Measurements from ENCODE around the gene TTLL5. TPM values are rescaled to one million over a fixed set of nuclear protein-coding genes. Genes with fewer than 3 reads are reported as not detected.

Gene TTLL5
- total and polyA plus RNA-seq, 2 donors: 16.1 to 46.4 TPM

GRCh38 chr14:75720116-75720515, 59.1 kb downstream of the TTLL5 start:
- Histone ChIP-seq H3K27ac (ENCODE audit: low read depth) (no peak overlapping the region), H3K36me3 (ENCODE audit: insufficient read depth) (no peaks in the 10 kb centered on the region), H3K4me1 (ENCODE audit: insufficient read depth) (no peaks in the 10 kb centered on the region), H3K4me3 (ENCODE audit: low read depth, low read length) (no peak overlapping the region)
- 81% methylated on average over 2 of the region's 2 CpGs for WGBS
- DNase-seq (ENCODE audit: extremely low spot score): no peak

- Histone ChIP-seq H3K36me3 (ENCODE audit: insufficient read depth) (no peaks in the 10 kb centered on the region), H3K4me3 (ENCODE audit: low read depth, low read length) (no peak overlapping the region), H3K4me1 (ENCODE audit: insufficient read depth) (no peaks in the 10 kb centered on the region), H3K27ac (ENCODE audit: low read depth) (no peak overlapping the region)
- WGBS: 26% methylated on average over 4 of the region's 4 CpGs
- DNase-seq (ENCODE audit: extremely low spot score): no peak
Measured at GRCh38 chr14:75720842-75721498, 59.9 kb downstream of the TTLL5 start.

- Histone ChIP-seq H3K36me3 (ENCODE audit: insufficient read depth) (no peaks in the 10 kb centered on the region), H3K27ac (ENCODE audit: low read depth) (peak overlapping the region; percentile 6), H3K4me1 (ENCODE audit: insufficient read depth) (no peaks in the 10 kb centered on the region), H3K4me3 (ENCODE audit: low read depth, low read length) (no peak overlapping the region)
- 34% methylated on average over 1 of the region's 1 CpG for WGBS
- DNase-seq (ENCODE audit: extremely low spot score): no peak
Measured at GRCh38 chr14:75723716-75724115, 62.7 kb downstream of the TTLL5 start.

- H3K27ac ChIP-seq (ENCODE audit: low read depth): no peak overlapping the region
- H3K4me3 ChIP-seq (ENCODE audit: low read depth, low read length): no peak overlapping the region
- H3K4me1 ChIP-seq (ENCODE audit: insufficient read depth): no peaks in the 10 kb centered on the region
- H3K36me3 ChIP-seq (ENCODE audit: insufficient read depth): no peaks in the 10 kb centered on the region
- DNase-seq (ENCODE audit: extremely low spot score): no peak
- 80% methylated on average over 6 of the region's 6 CpGs for WGBS
Measured at GRCh38 chr14:75724414-75725204, 63.6 kb downstream of the TTLL5 start.

- H3K4me3 ChIP-seq (ENCODE audit: low read depth, low read length): no peak overlapping the region
- no peaks in the 10 kb centered on the region for H3K36me3 ChIP-seq (ENCODE audit: insufficient read depth)
- H3K4me1 ChIP-seq (ENCODE audit: insufficient read depth): no peaks in the 10 kb centered on the region
- H3K27ac ChIP-seq (ENCODE audit: low read depth): peak overlapping the region; percentile 29
- 49% methylated on average over 3 of the region's 3 CpGs for WGBS
- DNase-seq (ENCODE audit: extremely low spot score): no peak
Measured at GRCh38 chr14:75725481-75725880, 64.4 kb downstream of the TTLL5 start.

- DNase-seq (ENCODE audit: extremely low spot score): no peak
- Histone ChIP-seq H3K4me1 (ENCODE audit: insufficient read depth) (no peaks in the 10 kb centered on the region), H3K27ac (ENCODE audit: low read depth) (no peak overlapping the region), H3K4me3 (ENCODE audit: low read depth, low read length) (no peak overlapping the region), H3K36me3 (ENCODE audit: insufficient read depth) (no peaks in the 10 kb centered on the region)
- WGBS: 95% methylated on average over 1 of the region's 1 CpG
Measured at GRCh38 chr14:75726321-75726720, 65.3 kb downstream of the TTLL5 start.

- no peaks in the 10 kb centered on the region for H3K4me1 ChIP-seq (ENCODE audit: insufficient read depth)
- H3K27ac ChIP-seq (ENCODE audit: low read depth): no peak overlapping the region
- no peak overlapping the region for H3K4me3 ChIP-seq (ENCODE audit: low read depth, low read length)
- no peaks in the 10 kb centered on the region for H3K36me3 ChIP-seq (ENCODE audit: insufficient read depth)
- no peak for DNase-seq (ENCODE audit: extremely low spot score)
- WGBS: 97% methylated on average over 3 of the region's 3 CpGs
Measured at GRCh38 chr14:75727124-75727523, 66.1 kb downstream of the TTLL5 start.

- DNase-seq (ENCODE audit: extremely low spot score): no peak
- WGBS: 94% methylated on average over 3 of the region's 3 CpGs
- H3K4me1 ChIP-seq (ENCODE audit: insufficient read depth): no peaks in the 10 kb centered on the region
- H3K27ac ChIP-seq (ENCODE audit: low read depth): no peak overlapping the region
- no peaks in the 10 kb centered on the region for H3K36me3 ChIP-seq (ENCODE audit: insufficient read depth)
- no peak overlapping the region for H3K4me3 ChIP-seq (ENCODE audit: low read depth, low read length)
Measured at GRCh38 chr14:75732888-75733287, 71.8 kb downstream of the TTLL5 start.

GRCh38 chr14:75734854-75735253, 73.8 kb downstream of the TTLL5 start:
- 63% methylated on average over 3 of the region's 3 CpGs for WGBS
- DNase-seq (ENCODE audit: extremely low spot score): no peak
- Histone ChIP-seq H3K4me3 (ENCODE audit: low read depth, low read length) (no peak overlapping the region), H3K36me3 (ENCODE audit: insufficient read depth) (no peaks in the 10 kb centered on the region), H3K4me1 (ENCODE audit: insufficient read depth) (no peaks in the 10 kb centered on the region), H3K27ac (ENCODE audit: low read depth) (no peak overlapping the region)

- no peak overlapping the region for H3K27ac ChIP-seq (ENCODE audit: low read depth)
- no peak overlapping the region for H3K4me3 ChIP-seq (ENCODE audit: low read depth, low read length)
- no peaks in the 10 kb centered on the region for H3K4me1 ChIP-seq (ENCODE audit: insufficient read depth)
- no peaks in the 10 kb centered on the region for H3K36me3 ChIP-seq (ENCODE audit: insufficient read depth)
- DNase-seq (ENCODE audit: extremely low spot score): no peak
Measured at GRCh38 chr14:75736845-75737485, 75.9 kb downstream of the TTLL5 start.

- DNase-seq (ENCODE audit: extremely low spot score): no peak
- no peaks in the 10 kb centered on the region for H3K4me1 ChIP-seq (ENCODE audit: insufficient read depth)
- H3K27ac ChIP-seq (ENCODE audit: low read depth): no peak overlapping the region
- H3K4me3 ChIP-seq (ENCODE audit: low read depth, low read length): no peak overlapping the region
- no peaks in the 10 kb centered on the region for H3K36me3 ChIP-seq (ENCODE audit: insufficient read depth)
- WGBS: 79% methylated on average over 3 of the region's 3 CpGs
Measured at GRCh38 chr14:75738192-75738591, 77.1 kb downstream of the TTLL5 start.

- Histone ChIP-seq H3K4me3 (ENCODE audit: low read depth, low read length) (no peak overlapping the region), H3K4me1 (ENCODE audit: insufficient read depth) (no peaks in the 10 kb centered on the region), H3K36me3 (ENCODE audit: insufficient read depth) (peaks cover under 1% of the 10 kb centered on the region), H3K27ac (ENCODE audit: low read depth) (no peak overlapping the region)
- WGBS: 70% methylated on average over 2 of the region's 2 CpGs
- no peak for DNase-seq (ENCODE audit: extremely low spot score)
Measured at GRCh38 chr14:75742867-75743266, 81.8 kb downstream of the TTLL5 start.

GRCh38 chr14:75747899-75748298, 86.9 kb downstream of the TTLL5 start:
- no peak overlapping the region for H3K27ac ChIP-seq (ENCODE audit: low read depth)
- no peak for DNase-seq (ENCODE audit: extremely low spot score)
- H3K36me3 ChIP-seq (ENCODE audit: insufficient read depth): peaks cover 1% of the 10 kb centered on the region
- H3K4me1 ChIP-seq (ENCODE audit: insufficient read depth): no peaks in the 10 kb centered on the region
- no peak overlapping the region for H3K4me3 ChIP-seq (ENCODE audit: low read depth, low read length)
- 42% methylated on average over 2 of the region's 2 CpGs for WGBS

GRCh38 chr14:75748336-75748735, 87.3 kb downstream of the TTLL5 start:
- H3K27ac ChIP-seq (ENCODE audit: low read depth): no peak overlapping the region
- DNase-seq (ENCODE audit: extremely low spot score): no peak
- H3K4me1 ChIP-seq (ENCODE audit: insufficient read depth): no peaks in the 10 kb centered on the region
- H3K4me3 ChIP-seq (ENCODE audit: low read depth, low read length): no peak overlapping the region
- peaks cover 1% of the 10 kb centered on the region for H3K36me3 ChIP-seq (ENCODE audit: insufficient read depth)
- WGBS: 36% methylated on average over 1 of the region's 1 CpG

Data from urinary bladder (tissue), 4 donors.